Measurements from ENCODE around the gene SPATA9.

Gene SPATA9

DNA sequence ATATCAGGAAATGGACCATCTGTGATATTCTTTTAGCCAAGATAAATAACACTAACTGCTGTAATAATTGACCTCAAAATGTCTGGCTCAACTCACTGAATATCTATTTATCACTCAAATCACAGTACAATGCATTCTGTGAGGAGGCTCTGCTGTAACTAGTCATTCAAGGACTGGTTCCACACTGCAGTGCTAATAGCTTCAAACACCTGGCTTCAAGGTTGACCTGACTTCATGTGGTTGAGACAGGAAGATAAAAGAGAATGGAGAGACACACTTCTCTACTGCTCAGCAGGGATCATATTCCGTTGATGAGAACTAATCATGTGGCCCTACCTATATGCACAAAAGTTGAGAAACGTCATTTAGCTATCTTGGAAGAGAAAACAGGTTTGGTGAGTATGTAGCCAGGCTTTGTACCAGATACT lies 45.0 kb upstream of the SPATA9 start:
- Histone ChIP-seq H3K4me2 (ENCODE audit: insufficient read depth, low read length) (no peak overlapping the region), H3K27ac (ENCODE audit: low read length) (no peak overlapping the region), H3K36me3 (ENCODE audit: insufficient read depth, low read length) (no peaks in the 10 kb centered on the region), H4K20me1 (ENCODE audit: insufficient read depth, low read length) (no peaks in the 10 kb centered on the region), H3K27me3 (ENCODE audit: insufficient read depth, low read length, poor library complexity) (no peaks in the 10 kb centered on the region), H3K9ac (ENCODE audit: low read depth, low read length) (no peak overlapping the region), H3K79me2 (ENCODE audit: insufficient read depth, low read length) (no peaks in the 10 kb centered on the region; the same call in 1 of the 2 replicates), H3K9me3 (ENCODE audit: insufficient read depth, low read length, severe bottlenecking) (no peaks in the 10 kb centered on the region), H3K4me1 (ENCODE audit: insufficient read depth, low read length) (peaks cover 56% of the 10 kb centered on the region), H2AFZ (ENCODE audit: low read depth, low read length) (no peak overlapping the region), H3K4me3 (ENCODE audit: low read depth in 1 of 2, low read length in 2 of 2) (no peak overlapping the region)
- DNase-seq (no peak), ATAC-seq (ENCODE audit: insufficient read depth, low read depth) (no peak)
- TF ChIP-seq EZH2 (IDR thresholded peaks at IDR 0.05; ENCODE audit: borderline replicate concordance, low read depth, low read length, severe bottlenecking) (no peak), CTCF (IDR thresholded peaks at IDR 0.05; ENCODE audit: borderline replicate concordance, extremely low read depth, low read length, poor library complexity, severe bottlenecking) (no peak)

DNA sequence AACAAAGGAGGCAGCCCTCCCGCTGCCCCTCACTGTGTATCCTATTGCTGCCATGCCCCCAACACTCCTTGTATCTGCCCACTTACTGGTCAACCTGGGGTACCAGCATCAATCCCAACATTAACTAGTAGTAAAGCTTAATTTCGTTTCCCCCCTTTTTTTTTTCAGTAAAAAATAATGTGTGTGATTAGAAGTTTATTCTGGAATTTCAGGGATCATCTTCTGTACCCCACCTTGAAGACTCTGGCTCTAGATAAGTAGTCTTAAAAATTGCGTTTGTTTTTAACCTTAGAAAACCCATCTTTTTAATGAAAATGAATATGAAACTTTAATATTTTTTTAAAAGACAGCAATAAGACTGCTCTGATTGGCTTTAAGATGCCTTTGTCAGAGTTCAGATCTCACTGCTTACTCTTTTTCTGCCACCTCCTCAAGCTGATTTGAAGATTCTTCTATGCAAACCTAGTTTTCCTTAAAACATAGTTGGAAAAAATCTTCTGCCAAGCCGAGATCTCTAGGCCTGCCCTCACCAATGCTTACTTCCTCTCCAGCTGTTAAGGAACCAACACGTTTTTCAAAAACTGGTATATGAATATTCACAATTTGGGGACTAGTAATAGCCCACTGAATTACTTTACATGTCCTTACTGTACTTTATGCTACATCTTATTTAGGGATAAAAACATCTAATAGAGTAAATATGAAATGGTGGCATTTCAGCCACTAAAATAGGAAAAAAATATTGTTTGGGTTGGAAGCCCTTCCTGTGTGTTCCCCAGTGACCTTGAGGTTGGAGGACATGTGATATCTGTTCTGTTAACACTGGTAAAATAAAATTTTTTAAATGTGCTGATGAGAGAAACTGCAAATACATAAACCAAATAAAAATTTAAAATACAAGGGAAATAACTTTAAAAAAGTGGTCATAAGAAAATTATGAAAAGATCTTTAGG lies 44.3 kb upstream of the SPATA9 start:
- no peak overlapping the region for H2AFZ ChIP-seq (ENCODE audit: low read depth, low read length)
- H3K27me3 ChIP-seq (ENCODE audit: insufficient read depth, low read length, poor library complexity): no peaks in the 10 kb centered on the region
- H3K36me3 ChIP-seq (ENCODE audit: insufficient read depth, low read length): no peaks in the 10 kb centered on the region
- H3K4me2 ChIP-seq (ENCODE audit: insufficient read depth, low read length): no peak overlapping the region
- no peaks in the 10 kb centered on the region for H4K20me1 ChIP-seq (ENCODE audit: insufficient read depth, low read length)
- TF ChIP-seq CTCF (IDR thresholded peaks at IDR 0.05; ENCODE audit: borderline replicate concordance, extremely low read depth, low read length, poor library complexity, severe bottlenecking) (no peak), EZH2 (IDR thresholded peaks at IDR 0.05; ENCODE audit: borderline replicate concordance, low read depth, low read length, severe bottlenecking) (no peak)
- H3K9ac ChIP-seq (ENCODE audit: low read depth, low read length): no peak overlapping the region
- H3K79me2 ChIP-seq (ENCODE audit: insufficient read depth, low read length): no peaks in the 10 kb centered on the region; the same call in 1 of the 2 replicates
- no peak overlapping the region for H3K27ac ChIP-seq (ENCODE audit: low read length)
- peaks cover 54% of the 10 kb centered on the region for H3K4me1 ChIP-seq (ENCODE audit: insufficient read depth, low read length)
- H3K9me3 ChIP-seq (ENCODE audit: insufficient read depth, low read length, severe bottlenecking): no peaks in the 10 kb centered on the region
- no peak for DNase-seq
- ATAC-seq (ENCODE audit: insufficient read depth, low read depth): no peak
- no peak overlapping the region for H3K4me3 ChIP-seq (ENCODE audit: low read depth in 1 of 2, low read length in 2 of 2)

DNA sequence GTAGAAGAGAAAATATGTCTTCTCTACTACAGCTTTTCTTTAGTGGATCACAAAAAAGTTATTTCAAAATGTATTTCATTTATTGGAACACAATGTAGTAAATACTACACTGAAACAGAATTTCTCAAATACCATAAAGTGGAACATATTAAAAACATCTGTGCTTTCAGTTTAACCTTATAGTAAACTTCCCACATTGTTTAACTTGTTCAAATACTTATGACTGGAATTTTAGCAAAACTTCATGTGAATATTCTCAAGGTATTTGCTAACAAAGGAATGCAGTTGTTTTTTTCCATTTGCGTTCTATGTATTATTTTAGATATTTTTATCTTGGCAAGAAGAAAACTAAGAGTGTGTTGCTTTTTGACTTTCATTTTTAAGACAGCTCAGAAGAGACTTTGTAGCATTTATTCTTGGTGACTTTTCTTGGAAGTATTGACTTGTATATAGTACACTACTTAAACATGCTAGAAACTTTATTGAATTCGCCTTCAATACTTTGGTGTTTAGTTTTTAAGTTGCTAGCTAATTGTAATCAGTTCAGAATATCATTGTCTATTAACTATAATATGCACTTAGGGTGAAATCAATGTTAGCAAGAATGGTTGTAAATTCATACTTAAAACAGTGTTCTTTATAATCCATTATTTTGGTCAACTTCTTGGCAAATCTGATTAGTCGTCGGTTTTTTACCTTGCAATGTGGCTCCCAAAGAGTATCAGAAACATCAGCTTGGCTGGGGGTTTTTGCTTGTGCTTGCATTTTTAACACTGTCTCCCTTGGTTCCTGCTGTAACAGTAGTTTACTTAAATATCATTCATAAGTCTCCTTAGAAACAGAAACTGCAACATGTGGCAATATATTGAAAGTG lies 43.4 kb upstream of the SPATA9 start:
- Histone ChIP-seq H4K20me1 (ENCODE audit: insufficient read depth, low read length) (no peaks in the 10 kb centered on the region), H3K4me3 (ENCODE audit: low read depth in 1 of 2, low read length in 2 of 2) (no peak overlapping the region), H3K9ac (ENCODE audit: low read depth, low read length) (no peak overlapping the region), H3K4me2 (ENCODE audit: insufficient read depth, low read length) (no peak overlapping the region; the same call in 1 of the 2 replicates), H3K27me3 (ENCODE audit: insufficient read depth, low read length, poor library complexity) (no peaks in the 10 kb centered on the region), H3K9me3 (ENCODE audit: insufficient read depth, low read length, severe bottlenecking) (no peaks in the 10 kb centered on the region), H2AFZ (ENCODE audit: low read depth, low read length) (no peak overlapping the region), H3K36me3 (ENCODE audit: insufficient read depth, low read length) (no peaks in the 10 kb centered on the region), H3K27ac (ENCODE audit: low read length) (no peak overlapping the region), H3K4me1 (ENCODE audit: insufficient read depth, low read length) (peaks cover 48% of the 10 kb centered on the region), H3K79me2 (ENCODE audit: insufficient read depth, low read length) (no peaks in the 10 kb centered on the region)
- TF ChIP-seq CTCF (IDR thresholded peaks at IDR 0.05; ENCODE audit: borderline replicate concordance, extremely low read depth, low read length, poor library complexity, severe bottlenecking): no peak
- TF ChIP-seq EZH2 (IDR thresholded peaks at IDR 0.05; ENCODE audit: borderline replicate concordance, low read depth, low read length, severe bottlenecking): no peak
- DNase-seq (no peak), ATAC-seq (ENCODE audit: insufficient read depth, low read depth) (no peak)

Measured in DND-41 (cell line).